Dermis blood vessel endothelial cell (primary cell): ENCODE data around the gene SRSF3. TPM values are rescaled to one million over a fixed set of nuclear protein-coding genes. Genes with fewer than 3 reads are reported as not detected.
"Not testable (repeated sequence)": the region's sequence is repeated elsewhere in the genome, so short reads cannot be mapped to it uniquely, and the experiment has no call there.

Source experiments
- DNase-seq: peaks from one replicate; pipeline ENCODE4 v3.0.0; 2010
- total RNA-seq: library from RNA; depleted of rRNA; stranded (reverse); fragments of >200 nt; gene quantifications from 2 replicates; pipeline ENCODE4 v1.2.3, GENCODE V29; 2014

SRSF3 gene
- total RNA-seq: 224 and 544 TPM in 2 replicates

GRCh38 chr6:36594029-36594815, at the start of gene SRSF3:
Gene SRSF3, plus strand, starts transcription at chr6:36594362. Its CDS starts 2,401 bp downstream, at chr6:36596763.
- DNase-seq: peak; percentile 99

GRCh38 chr6:36545767-36546307, 48.3 kb upstream of the SRSF3 start:
- DNase-seq: peak; percentile 1

GRCh38 chr6:36546308-36546919, 47.7 kb upstream of the SRSF3 start:
- DNase-seq: peak; percentile 57

- DNase-seq: peak; percentile 89
Observed at GRCh38 chr6:36546920-36547645, 47.1 kb upstream of the SRSF3 start, which contains the start of gene STK38. Gene STK38, minus strand, starts transcription at chr6:36547479. Its CDS starts 7,277 bp downstream, at chr6:36540202.

DNA sequence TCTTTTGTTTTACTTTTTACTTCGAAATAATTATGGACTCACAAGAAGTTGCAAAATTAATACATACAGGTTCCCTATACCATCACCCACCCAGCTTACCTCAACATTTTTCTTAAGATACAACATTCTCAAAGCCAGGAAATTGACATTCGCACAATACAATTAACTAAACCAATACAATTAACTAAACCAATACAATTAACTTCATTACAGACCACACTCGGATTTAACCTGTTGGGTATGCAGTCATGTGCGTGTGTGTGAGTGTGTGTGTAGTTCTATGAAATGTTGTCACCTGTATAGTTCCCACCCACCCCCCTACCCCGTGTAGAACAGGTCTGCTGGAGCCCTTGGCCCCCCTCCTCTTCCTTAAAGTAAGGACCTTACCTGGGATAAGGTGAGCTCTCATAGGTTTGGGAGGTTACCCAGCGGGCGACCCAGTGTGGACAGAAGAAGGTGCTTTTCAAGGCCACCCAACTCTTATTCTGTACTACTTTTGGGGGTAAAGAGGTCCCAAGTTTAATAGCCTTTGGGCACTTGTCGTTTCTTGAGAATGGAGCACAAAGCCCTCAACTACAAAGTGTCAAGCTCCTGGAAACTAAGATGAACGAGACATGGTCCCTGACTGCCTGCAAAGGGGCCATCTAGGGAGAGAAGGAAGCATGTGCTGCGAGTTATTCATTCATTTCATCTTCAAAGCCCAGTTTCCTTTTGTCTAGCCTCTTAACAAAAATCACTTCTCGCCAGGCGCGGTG, 46.3 kb upstream of the SRSF3 start:
- no peak for DNase-seq

DNA sequence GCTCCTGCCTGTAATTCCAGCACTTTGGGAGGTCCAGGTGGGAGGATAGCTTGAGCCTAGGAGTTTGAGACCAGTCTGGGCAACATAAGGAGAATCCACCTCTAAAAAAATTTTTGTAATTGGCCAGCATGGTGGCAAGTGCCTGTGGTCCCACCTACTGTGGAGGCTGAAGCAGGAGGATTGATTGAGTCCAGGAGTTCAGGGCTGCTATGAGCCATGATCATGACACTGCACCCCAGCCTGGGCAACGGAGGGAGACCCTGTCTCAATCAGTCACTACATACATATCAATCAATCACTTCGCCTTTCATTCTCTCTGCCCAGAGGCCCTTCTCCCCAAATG, 45.8 kb upstream of the SRSF3 start:
- no peak for DNase-seq

- no peak for DNase-seq
Observed at GRCh38 chr6:36550473-36551000, 43.6 kb upstream of the SRSF3 start.

- DNase-seq: no peak
Observed at GRCh38 chr6:36555750-36556252, 38.4 kb upstream of the SRSF3 start.

GRCh38 chr6:36556281-36556680, 37.9 kb upstream of the SRSF3 start:
- no peak for DNase-seq

- no peak for DNase-seq
Observed at GRCh38 chr6:36559011-36559793, 35.0 kb upstream of the SRSF3 start.

DNA sequence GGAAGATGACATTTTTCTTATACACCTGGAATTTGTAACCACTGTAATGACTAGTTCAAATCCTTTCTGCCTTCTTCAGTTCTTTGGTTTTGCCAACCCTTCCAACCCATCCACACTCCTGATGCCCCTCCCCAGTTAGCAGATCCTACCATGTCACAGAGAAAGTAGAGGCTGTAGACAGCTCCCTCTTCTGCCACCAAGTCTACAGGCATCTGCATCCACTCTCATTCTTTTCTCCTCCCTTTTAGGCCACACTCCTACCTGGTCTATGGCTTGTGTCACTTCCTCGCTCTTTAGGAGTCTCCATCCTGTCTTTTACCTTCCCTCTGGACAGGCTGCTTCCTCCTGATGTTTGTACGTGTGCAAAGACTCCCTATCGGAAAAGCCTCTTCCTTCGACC, 33.3 kb upstream of the SRSF3 start:
- no peak for DNase-seq

- DNase-seq: no peak
Observed at GRCh38 chr6:36563237-36563927, 30.8 kb upstream of the SRSF3 start.

DNA sequence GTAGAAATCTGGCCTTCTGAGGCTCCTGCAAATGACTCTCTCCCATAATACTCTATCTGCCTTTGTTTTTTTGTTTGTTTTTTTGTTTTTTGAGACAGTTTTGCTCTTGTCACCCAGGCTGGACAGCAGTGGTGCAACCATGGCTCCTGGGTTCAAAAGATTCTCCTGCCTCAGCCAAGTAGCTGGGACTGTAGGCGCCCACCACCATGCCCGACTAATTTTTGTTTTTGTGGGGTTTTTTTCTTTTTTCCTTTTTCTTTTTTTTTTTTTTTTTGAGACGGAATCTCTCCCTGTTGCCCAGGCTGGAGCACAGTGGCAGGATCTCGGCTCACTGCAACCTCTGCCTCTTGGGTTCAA, 30.3 kb upstream of the SRSF3 start:
- DNase-seq: no peak

DNA sequence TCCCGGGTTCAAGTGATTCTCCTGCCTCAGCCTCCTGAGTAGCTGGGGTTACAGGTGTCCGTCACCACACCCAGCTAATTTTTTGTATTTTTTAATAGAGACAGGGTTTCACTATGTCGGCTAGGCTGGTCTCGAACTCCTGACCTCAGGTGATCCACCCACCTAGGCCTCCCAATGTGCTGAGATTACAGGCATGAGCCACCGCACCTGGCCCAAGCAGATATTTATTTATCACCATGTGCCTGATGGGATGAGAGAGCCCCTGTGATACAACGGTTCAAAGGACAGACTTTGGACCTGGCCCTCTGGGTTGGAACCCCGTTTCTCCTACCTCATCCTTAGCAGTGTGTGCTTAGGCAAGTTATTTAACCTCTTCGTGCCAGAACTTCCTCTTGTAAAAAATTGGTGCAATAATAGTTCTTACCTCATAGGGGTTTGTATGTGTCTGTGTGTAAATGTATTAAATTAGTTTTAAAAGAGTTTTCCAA, 27.7 kb upstream of the SRSF3 start:
- no peak for DNase-seq

GRCh38 chr6:36570264-36570663, 23.9 kb upstream of the SRSF3 start:
- no peak for DNase-seq

DNA sequence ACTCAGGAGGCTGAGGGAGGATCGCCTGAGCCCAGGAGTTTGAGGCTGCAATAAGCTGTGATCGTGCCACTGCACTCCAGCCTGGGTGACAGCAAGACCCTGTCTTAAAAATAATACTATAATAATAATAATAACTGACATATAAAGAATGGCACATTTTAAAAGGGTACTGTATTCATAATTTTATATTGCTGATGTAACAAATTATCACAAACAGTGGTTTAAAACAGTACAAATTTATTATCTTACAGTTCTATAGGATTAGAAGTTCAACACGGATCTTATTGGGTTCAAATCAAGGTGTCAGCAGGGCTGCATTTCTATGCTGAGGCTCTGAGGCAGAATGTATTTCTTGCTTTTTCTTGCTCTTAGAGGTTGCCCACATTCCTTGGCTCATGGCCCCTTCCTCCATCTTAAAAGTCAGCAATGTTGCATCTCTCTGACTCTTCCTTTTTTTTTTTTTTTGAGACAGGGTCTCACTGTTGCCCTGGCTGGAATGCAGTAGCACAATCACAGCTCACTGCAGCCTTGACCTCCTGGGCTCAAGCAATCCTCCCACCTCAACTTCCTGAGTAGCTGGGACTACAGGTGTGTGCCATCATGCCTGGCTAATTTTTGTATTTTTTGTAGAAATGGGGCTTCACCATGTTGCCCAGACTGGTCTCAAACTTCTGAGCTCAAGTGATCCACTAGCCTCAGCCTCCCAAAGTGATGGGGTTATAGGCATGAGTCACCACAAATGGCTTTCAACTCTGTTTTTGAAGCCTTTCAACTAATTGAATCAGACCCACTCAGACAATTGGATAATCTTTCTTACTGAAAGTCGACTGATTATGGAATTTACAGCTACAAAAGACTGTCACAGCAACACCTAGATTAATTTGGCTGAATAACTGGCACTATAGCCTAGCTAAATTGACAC, 22.8 kb upstream of the SRSF3 start:
- no peak for DNase-seq

DNA sequence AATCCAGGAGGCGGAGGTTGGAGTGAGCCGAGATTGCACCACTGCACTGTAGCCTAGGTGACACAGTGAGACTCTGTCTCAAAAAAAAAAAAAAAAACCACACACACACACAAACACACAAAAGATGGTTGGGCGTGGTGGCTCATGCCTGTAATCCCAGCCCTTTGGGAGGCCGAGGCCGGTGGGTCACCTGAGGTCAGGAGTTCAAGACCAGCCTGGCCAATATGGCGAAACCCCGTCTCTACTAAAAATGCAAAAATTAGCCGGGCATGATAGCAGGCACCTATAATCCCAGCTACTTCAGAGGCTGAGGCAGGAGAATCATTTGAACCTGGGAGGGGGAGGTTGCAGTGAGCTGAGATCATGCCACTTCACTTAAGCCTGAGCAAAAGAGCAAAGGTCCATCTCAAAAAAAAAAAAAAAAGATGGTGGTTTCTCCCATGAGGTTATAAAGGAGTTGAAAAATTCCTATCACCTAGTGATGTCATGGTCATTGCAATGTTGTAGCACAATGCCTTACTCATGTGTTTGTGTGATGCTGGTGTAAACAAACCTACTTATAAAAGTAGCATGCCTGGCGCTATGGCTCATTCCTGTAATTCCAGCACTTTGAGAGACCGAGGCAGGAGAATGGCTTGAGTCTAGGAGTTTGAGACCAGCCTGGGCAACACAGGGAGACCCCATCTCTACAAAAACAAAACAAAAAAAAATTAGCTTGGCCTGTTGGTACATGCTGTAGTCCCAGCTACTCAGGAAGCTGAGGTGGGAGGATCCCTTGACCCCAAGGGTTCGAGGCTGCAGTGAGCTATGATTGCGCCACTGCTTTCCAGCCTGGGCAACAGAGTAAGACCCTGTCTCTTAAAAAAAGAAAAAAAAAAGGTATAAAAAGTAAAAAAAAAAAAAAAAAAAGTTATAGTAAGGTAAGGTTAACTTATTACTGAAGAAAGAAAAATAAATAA, 21.5 kb upstream of the SRSF3 start:
- not testable (repeated sequence) for DNase-seq

- no peak for DNase-seq
Observed at GRCh38 chr6:36574679-36575078, 19.5 kb upstream of the SRSF3 start.
